IPS-NIHi7 (cell line): ENCODE data around the gene SYT9.
A peak's percentile ranks its signal among the peaks of the same experiment; 100 is the strongest.

Source experiments
- DNase-seq: peaks from one replicate; pipeline ENCODE4 v3.0.0; 2012; ENCODE audit warnings: mixed read lengths; ENCODE audit errors: extremely low spot score

SYT9 gene, protein sequence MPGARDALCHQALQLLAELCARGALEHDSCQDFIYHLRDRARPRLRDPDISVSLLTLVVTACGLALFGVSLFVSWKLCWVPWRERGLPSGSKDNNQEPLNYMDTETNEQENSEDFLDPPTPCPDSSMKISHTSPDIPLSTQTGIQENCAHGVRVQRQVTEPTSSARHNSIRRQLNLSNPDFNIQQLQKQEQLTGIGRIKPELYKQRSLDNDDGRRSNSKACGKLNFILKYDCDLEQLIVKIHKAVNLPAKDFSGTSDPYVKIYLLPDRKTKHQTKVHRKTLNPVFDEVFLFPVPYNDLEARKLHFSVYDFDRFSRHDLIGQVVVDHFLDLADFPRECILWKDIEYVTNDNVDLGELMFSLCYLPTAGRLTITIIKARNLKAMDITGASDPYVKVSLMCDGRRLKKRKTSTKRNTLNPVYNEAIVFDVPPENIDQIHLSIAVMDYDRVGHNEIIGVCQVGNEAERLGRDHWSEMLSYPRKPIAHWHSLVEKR

DNA sequence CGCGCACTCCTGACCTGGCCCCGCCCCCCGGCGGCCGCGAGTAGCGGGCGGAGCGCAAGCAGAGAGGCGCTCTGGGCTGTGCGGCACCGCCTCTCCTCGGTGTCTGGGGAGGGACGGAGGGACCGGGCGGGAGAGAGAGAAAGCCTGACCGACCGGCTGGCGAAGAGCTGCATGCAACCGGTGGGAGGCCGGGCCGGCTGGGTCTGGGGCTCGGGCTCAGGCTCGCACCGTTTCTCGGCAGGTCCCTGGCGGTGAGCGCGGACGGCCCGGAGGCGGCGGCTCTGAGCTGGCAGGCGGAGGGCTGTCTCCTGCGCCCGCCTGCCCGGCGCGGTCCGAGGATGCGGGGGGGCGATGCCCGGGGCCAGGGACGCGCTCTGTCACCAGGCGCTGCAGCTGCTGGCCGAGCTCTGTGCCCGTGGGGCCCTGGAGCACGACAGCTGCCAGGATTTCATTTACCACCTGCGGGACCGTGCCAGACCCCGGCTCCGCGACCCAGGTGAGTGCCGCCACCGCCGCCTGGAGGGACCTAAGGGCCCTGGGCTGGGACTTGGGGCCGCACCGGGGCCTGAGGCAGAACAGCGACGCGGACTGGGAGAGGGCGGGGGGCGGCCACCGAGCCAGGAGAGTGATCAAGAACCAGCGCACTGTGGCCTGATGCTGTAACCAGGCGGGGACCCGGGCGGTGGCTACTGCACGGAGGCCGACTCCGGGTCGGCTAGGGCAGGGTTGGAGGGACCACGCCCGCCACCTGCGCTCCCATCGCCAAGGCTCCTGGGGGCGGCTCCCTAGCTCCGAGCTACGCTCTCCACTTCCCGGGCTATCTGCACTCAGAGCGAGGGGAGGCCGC lies at the start of gene SYT9:
SYT9 (plus strand) TSS at position 69 of the 847 bp plus-strand sequence; CDS start at position 352, 283 bp downstream.
- DNase-seq = peak; percentile 87

DNA sequence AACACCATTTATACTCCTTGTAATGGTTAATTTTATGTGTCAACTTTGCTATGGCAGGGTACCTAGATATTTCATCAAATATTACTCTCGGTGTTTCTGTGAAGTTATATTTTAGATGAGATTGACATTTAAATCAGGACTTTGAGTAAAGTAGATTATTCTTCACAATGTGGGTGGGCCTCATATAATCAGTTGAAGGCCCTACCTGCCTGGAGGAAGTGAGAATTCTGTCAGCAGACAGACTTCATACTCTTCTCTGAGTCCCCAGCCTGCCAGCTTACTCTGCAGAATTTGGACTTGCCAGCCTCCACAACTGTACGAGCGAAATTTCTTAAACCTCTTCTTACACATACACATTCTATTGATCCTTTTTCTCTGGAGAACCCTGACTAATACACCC lies 49.3 kb upstream of the SYT9 start:
- no peak for DNase-seq

DNA sequence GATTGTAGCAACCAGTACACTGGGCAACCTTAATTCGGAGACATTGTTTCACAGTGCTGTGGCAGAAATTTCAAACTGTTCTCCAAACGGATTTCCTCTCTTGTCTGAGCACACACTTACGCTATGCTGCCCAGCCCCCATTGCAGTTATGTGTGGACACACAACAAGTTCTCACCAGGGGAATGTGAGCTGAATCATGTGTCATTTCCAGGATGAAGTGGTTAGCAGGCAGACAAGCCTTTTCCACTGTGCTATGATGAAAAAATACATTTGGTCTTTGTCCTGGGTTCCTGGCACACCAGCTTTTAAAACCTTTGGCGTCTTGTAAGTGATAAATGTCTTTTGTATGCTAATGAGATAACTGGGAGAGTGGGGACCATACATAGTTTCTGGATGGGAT lies 46.9 kb upstream of the SYT9 start:
- DNase-seq = no peak

DNA sequence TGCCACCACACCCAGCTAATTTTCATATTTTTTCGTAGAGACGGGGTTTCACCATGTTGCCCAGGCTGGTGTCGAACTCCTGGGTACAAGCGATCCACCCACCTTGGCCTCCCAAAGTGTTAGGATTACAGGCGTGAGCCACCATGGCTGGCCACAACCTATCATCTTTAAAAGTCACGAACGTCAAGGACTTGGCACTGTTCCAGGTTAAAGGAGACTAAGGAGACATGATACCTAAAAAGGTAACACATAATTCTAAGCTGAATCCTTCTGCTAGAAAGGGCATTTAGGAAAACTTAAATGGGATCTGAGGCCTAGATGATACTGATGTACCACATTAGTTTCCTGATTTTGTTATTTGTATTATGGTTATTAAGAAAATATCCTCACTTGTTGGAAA lies 43.3 kb upstream of the SYT9 start:
- no peak for DNase-seq

DNA sequence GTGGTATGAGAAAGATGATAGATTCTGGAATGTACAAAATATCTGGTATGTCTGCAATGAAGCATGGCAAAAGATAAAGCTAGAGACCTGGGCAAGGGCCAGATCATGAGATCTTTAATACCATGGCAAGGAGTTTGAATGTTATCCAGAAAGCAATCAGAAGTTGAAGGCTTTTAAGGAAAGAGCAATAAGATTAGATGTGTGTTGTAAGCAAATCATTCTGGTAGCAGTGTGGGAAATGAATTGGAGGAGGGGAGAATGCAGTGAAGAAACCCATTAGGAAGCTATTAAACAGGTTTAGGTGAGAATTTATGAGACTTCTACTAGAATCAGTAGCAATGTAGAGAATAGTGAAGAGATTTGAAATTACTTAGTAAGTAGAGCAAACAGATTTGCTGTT lies 32.2 kb upstream of the SYT9 start:
- DNase-seq = no peak

DNA sequence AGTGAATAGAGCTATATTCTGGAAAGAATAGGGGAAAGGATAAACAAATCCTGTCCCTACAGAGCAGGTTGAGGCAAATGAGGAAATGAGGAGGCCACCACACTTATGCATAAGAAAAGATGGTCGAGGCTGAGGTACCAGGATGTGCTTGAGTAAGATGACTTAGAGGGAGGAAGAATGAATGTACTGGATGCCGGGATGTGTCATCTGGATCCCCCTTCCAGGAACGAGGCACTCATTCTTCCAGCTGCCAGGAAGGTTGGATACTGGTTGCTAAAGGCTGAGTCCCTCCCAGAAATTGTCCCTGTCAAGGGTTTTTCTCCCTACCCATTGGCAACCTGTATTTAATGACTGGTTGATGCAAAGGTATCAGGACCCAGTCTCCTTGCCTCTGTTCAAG lies 31.1 kb upstream of the SYT9 start:
- no peak for DNase-seq

DNA sequence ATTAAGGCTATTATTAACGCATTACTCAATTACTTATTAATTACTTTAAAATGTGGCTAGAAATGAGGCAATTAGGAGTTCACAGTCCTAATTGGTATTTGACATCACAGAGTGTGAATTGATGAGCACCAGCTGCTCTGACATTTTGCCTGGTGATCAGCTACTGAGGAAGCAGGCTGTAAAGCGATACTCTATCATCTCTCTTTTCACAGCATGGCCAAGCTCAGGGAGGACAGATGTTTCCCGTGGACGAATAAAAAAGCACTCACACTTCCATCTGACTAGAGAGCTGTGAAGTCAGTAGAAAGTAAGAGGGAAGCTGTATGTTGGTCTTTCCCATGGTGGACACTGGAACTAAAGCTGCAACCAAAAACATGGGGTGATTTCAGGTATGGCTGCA lies 29.1 kb upstream of the SYT9 start:
- no peak for DNase-seq

DNA sequence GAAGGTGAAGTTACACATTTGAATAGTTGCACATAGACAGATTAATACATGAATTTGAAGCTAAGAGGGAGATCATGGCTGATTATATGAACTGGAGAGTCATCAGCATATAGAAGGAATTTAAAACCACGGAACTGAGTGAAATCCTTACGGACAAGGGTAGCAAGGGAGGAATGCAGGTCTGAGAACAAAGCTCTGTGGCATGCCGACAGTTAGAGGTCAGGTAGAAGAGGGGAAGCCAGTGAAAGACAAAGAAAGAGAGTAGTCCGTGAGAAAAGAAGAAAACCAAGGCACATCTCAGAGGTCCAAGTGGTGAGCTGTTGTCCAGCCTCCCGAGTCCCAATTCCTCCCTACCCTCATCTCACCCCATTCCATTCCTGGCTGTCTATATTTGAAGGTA lies 11.8 kb upstream of the SYT9 start:
- no peak for DNase-seq

DNA sequence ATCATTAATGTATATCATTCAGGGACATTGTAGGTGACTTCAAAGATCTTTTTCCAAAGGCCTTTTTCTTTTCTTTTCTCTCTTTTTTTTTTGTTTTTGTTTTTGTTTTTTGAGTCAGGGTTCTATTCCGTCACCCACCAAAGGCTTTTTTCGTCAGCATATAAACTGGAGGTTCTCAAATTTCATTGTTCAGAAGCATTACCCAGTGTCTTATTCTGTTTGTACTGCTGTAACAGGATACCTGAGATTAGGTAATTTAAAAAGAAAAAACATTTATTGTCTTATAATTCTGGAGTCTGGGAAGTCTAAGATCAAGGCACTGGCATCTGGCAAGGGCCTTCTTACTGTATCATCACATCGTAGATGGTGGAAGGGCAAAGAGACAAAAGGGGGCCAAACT lies 6.4 kb upstream of the SYT9 start:
- no peak for DNase-seq

DNA sequence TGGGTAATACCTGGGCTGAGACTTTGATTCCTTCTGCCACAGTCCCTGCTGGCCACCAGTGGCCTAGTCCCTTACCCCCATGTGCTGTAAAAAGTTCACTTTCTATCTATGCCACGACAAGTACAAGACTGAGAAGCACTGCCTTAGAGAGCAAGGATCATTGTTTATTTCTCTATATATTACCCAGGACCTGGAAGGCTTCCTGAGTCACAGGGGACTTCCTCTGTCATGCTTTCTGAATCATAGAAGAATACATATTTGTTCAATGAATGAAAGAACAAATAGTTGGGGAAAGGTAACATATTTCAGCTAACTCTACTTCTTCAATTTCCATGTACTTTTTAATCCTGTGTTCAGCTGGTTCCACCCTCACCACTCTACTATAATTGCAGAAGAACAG lies 5.5 kb upstream of the SYT9 start:
- no peak for DNase-seq

DNA sequence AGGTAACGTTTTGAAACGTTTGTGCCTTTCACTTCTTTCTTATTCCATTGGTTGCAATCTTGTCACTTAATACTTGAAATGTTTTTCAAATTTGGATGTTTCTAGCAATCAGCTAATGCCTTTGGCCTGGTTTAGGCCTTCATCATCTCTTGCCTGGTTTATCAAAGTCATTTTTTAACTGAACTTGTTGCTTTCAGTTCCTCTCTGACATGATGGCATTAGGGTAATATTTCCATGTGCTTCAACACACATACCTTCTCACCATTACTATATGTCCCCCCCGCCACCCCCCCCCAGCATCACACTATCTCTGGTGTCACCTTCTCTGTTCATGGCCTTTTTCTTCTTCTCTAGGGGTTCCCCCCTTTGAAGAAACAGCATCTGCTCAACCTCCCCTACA lies 1.5 kb upstream of the SYT9 start:
- DNase-seq = no peak

DNA sequence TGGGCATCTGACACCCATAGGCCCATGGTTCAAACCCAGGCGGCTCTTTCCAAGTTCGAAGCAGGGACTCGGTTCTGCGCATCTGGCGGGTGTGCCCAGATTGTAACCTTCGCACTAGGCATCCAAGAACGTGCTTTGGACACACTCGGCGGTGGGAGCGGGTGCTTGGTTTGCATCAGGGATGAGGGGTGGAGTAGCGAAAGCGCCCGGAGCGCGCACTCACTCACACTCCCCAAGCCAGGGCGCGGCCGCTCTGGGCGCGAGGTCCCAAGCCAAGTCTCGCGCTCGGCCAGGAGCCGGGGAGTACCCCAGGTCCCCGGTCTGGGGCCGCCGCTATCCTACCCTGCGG lies 243 bp upstream of the SYT9 start:
- no peak for DNase-seq

DNA sequence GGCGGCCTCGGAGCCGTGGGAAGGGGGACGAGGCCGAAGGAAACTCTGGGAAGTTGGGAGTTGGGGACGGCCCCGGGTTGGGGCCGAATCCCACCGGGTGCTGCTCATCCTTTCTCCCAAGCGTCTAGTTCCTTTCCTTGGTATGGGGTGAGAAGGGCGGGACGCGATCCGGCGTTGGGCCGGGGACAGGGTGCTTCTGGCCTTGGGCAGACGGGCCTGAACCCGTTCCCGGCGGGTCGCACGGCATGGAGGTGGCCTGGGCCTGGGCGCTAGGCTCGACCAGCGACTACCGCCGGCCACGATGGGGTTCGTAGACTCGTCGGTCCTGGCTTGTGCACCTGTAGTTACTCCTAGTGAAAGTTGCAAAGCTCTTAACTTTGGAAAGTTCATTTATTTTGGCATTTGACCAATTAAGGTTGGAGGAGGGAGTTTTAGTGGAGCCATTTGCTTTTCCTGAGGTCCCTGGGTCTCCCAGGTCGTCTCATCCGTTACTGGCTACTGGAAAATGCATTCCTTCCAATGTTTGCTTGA lies 1.0 kb downstream of the SYT9 start:
- no peak for DNase-seq

DNA sequence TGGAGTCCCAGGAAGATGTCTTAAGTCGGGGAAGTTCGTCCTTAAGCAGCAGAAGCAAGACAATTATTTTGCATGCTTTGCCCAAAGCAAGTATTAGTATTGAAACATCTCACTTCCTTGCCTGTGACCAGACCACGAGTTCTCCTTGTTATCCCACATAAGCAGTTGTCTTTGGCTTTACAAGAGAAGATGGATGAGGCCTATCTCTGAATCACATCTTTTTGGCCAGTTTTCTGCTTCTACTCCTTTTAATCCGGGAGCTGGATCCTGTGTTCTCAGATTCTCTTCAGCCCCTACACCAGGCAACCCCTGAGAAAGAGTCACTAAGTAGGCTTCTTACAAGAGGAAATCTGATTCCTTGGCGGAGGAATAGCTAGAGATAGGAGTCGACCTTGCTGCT lies 2.1 kb downstream of the SYT9 start:
- no peak for DNase-seq

DNA sequence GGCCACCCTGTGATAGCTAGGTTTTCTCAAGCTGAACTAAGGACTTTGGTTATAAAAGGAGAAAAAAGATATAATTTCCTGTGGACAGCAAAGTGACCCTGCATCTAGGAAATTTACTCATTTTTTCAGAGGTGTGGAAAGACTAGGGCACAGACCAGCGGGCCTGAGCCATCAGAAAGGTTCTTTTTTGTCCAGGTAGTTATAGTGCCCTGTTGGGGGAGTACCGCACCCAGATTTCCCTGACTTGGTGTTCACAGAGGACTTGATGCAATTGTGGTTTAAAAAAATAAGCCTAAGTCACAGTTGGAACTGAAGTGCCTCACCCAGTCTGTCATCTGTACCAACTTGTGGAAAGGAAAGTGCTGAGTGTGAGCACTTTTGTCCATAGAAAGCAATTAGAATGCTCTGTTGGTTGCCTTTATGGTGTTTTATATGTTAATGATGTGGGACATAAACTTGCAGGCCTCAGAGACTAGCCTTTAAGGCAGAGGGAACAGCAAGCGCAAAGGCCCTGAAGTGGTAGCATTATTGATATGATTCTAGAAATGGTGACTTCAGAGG lies 3.1 kb downstream of the SYT9 start:
- DNase-seq = no peak

DNA sequence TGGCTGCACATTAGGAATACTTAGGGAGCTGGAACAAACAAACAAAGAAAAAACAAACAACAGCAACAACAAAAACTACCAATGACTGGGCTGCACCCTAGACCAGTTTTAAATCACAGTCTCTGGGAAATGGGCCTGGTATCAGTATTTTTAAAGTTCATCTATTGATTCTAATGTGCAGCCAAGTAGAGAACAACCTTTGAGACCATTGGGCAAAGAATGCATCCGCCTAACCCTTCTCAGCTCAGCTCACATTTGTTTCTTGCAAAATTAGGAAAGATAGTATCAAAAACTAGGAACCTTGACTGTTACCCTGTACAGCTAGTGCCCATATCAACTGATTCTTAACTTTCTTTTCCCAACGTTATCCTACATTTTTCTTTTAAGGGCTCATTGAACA lies 5.2 kb downstream of the SYT9 start:
- DNase-seq = no peak

DNA sequence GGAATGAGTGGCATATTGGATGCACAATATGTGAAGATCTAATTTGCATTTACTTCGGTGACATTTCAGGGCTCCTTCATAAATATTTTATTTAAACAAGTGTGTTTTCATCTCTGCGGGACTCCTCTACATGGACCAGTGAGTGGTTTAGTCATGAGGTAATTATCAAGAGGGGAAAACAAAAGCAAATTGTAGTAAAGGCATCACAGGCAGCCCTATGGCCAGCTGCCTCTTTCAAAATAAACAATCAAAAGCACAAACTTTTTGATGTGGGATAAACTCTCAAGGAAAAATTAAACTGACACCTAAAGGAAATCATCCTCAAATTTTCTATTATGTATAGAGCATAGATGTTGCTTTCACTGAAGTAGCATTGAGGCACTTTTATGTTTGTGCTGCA lies 6.0 kb downstream of the SYT9 start:
- DNase-seq = no peak

DNA sequence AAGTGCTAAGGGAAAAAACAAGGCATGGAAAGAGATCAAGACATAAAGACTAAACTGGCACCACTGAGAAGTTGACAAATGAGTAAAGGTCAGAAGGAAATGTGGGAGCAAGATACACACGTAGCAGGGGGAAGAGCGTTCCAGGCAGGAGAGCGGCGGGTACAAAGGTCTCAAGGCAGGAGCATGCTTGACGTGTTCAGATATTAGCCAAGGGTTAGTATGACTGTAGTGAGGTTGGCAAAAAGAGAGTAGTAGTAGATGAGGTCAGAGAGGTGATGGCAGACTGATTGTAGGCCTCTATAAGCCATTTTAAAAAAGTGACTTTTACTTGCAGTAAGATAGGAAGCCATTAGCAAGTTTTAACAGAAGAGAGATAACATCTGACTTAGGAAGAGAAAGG lies 9.9 kb downstream of the SYT9 start:
- no peak for DNase-seq

DNA sequence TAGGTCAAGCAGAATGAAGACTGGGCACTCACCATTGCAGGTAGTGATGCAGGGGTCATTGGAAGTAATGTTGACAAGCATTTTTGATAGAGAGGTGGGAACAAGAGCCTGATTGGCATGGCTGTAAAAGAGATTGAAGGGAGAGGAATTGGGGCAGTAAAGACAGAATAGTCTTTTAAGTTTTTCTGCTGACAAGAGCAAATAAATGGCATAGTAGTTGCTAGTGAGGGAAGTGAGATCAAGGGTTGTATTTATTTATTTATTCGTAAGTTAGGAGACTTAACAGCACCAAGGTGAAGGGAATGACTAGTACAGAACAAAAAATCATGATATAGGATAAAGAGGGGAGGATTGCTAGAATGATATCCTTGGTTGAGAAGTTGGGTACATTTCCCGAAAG lies 11.0 kb downstream of the SYT9 start:
- DNase-seq = no peak

DNA sequence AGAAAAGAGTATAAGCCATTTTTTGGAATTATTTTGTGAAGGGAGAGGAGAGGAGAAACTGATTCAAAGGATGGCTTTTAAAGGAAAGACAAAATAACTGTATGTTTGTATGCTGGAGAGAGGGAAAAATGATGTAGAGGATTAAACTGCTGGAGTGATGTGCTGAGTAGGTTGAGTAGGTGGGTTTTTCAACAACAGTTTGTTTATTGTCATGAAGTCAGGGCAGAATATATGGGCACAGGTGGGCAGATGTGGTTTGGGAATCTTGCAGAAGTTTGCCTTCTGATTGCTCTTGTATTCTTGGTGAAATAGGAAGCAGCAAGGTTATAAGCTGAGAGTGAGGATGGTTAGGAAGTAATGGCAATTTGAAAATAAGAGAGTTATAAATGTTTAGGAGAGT lies 12.1 kb downstream of the SYT9 start:
- no peak for DNase-seq

DNA sequence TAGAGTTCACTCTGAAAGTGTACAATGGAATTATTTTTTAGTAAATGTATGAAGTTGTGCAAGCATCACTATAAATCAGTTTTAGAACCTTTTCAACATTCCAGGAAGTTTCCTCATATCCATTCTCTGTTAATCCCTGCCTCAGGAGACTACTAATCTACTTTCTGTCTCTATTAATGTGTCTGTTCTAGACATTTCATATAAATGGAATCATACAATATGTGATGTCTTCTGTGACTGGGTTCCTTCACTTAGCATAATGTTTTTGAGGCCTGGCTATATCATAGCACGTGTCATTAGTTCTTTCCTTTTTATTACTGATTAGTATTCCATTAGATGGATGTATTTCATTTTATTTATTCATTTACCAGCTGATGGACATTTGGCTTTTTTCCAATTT lies 17.1 kb downstream of the SYT9 start:
- DNase-seq = no peak

DNA sequence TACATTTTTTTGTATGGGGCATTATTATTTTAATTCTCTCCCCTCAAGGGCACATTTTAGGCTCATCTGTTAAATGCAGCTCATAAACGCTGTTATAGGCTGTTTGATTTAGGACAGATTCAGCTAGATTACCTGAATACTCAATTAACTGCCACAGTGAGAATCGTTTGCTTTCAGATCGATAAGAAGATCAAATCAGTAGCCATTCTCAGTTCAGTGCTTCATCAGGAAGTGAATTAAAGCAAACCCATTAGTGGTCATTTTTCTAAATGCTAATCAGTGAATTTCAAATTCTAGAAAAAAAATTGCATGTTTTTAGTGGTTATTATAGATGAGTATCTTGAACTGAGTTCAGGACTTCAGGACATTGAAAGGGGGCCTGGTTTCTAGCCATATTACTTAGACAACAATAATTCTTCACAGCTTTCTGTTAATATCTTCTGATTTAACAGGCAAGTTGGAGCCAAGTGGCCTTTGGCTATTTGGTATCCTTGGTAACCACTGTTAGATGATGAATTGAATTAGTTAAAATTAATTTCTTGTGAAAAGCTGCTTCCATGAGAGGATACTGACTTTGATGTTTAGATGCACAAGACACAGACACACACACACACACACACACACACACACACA lies 18.6 kb downstream of the SYT9 start:
- no peak for DNase-seq
